PC-3 (cell line): ENCODE data around the gene GGCX.

Experiments
- EZH2 ChIP-seq: fragments of 300-600 bp; sonication (generic); IDR thresholded peaks from one replicate; pipeline ENCODE4 v1.6.1; 2017; ENCODE audit warnings: antibody characterized with exemption, mild to moderate bottlenecking, low read length; ENCODE audit not compliant: unreplicated experiment
- EZH2phosphoT487 ChIP-seq: fragments of 300-600 bp; sonication (generic); IDR thresholded peaks from 2 replicates; pipeline ENCODE4 v1.6.1; 2018; ENCODE audit warnings: mild to moderate bottlenecking, antibody characterized with exemption, low read length, borderline replicate concordance
- TF ChIP-seq, protein P1 (sequence below): fragments of 300-600 bp; sonication (generic); conservative IDR thresholded peaks from 2 replicates; pipeline ENCODE4 v1.5.1; 2017; ENCODE audit warnings: antibody characterized with exemption, low read depth, mild to moderate bottlenecking, low read length

GRCh38 chr2:85503168-85503850, 58.0 kb downstream of the GGCX start:
- TF ChIP-seq, protein P1, sequence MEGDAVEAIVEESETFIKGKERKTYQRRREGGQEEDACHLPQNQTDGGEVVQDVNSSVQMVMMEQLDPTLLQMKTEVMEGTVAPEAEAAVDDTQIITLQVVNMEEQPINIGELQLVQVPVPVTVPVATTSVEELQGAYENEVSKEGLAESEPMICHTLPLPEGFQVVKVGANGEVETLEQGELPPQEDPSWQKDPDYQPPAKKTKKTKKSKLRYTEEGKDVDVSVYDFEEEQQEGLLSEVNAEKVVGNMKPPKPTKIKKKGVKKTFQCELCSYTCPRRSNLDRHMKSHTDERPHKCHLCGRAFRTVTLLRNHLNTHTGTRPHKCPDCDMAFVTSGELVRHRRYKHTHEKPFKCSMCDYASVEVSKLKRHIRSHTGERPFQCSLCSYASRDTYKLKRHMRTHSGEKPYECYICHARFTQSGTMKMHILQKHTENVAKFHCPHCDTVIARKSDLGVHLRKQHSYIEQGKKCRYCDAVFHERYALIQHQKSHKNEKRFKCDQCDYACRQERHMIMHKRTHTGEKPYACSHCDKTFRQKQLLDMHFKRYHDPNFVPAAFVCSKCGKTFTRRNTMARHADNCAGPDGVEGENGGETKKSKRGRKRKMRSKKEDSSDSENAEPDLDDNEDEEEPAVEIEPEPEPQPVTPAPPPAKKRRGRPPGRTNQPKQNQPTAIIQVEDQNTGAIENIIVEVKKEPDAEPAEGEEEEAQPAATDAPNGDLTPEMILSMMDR, result 0 out of 2 replicates have a peak, but pooled peaks have one; percentile 18
- TF ChIP-seq EZH2 (no peak), EZH2phosphoT487 (no peak)
